Skeletal muscle satellite cell (primary cell): Measurements from ENCODE around the gene CHN1.
A peak's percentile ranks its signal among the peaks of the same experiment; 100 is the strongest.

Experiments
- H3K27me3 ChIP-seq: 2 replicates; pipeline ENCODE4 v1.7.0; 2013; ENCODE audit warnings: low read length; ENCODE audit not compliant: control insufficient read depth, insufficient read depth
- H3K36me3 ChIP-seq: 2 replicates; pipeline ENCODE4 v1.7.0; 2013; ENCODE audit warnings: mild to moderate bottlenecking, control low read depth, low read length; ENCODE audit not compliant: insufficient read depth
- H3K4me1 ChIP-seq: 2 replicates; pipeline ENCODE4 v1.7.0; 2013; ENCODE audit warnings: low read length; ENCODE audit not compliant: control insufficient read depth, insufficient read depth
- H3K4me2 ChIP-seq: 2 replicates; pipeline ENCODE4 v1.7.0; 2013; ENCODE audit warnings: mild to moderate bottlenecking, low read length
- H3K4me3 ChIP-seq: 2 replicates; pipeline ENCODE4 v1.7.0; 2013; ENCODE audit warnings: low read length
- H3K9ac ChIP-seq: 2 replicates; pipeline ENCODE4 v1.7.0; 2013; ENCODE audit warnings: mild to moderate bottlenecking, low read depth, low read length, moderate library complexity
- H3K9me3 ChIP-seq: replicated peaks from 2 replicates; pipeline ENCODE4 v1.7.0; 2013; ENCODE audit warnings: mild to moderate bottlenecking, control low read depth, low read length

The CHN1 gene

GRCh38 chr2:174969091-174969734, 36.0 kb downstream of the CHN1 start:
- Histone ChIP-seq H3K27me3 (no peaks in the 10 kb centered on the region), H3K9me3 (no peaks in the 10 kb centered on the region), H3K4me2 (no peak overlapping the region), H3K4me3 (no peak overlapping the region), H3K36me3 (no peaks in the 10 kb centered on the region), H3K4me1 (peaks cover 60% of the 10 kb centered on the region), H3K9ac (peak overlapping the region; percentile 7)

GRCh38 chr2:174967691-174968260, 37.4 kb downstream of the CHN1 start:
- Histone ChIP-seq H3K4me3 (no peak overlapping the region), H3K4me1 (peaks cover 51% of the 10 kb centered on the region), H3K9ac (no peak overlapping the region), H3K9me3 (no peaks in the 10 kb centered on the region), H3K4me2 (no peak overlapping the region), H3K27me3 (no peaks in the 10 kb centered on the region), H3K36me3 (no peaks in the 10 kb centered on the region)

GRCh38 chr2:174967086-174967485, 38.1 kb downstream of the CHN1 start:
- Histone ChIP-seq H3K27me3 (no peaks in the 10 kb centered on the region), H3K4me1 (peaks cover 44% of the 10 kb centered on the region), H3K4me3 (no peak overlapping the region), H3K4me2 (no peak overlapping the region), H3K9me3 (no peaks in the 10 kb centered on the region), H3K9ac (no peak overlapping the region), H3K36me3 (no peaks in the 10 kb centered on the region)

- H3K4me3 ChIP-seq = peak overlapping the region; percentile 52
- peak overlapping the region; percentile 75 for H3K4me2 ChIP-seq
- H3K9me3 ChIP-seq = no peaks in the 10 kb centered on the region
- H3K36me3 ChIP-seq = no peaks in the 10 kb centered on the region
- no peaks in the 10 kb centered on the region for H3K27me3 ChIP-seq
- peak overlapping the region; percentile 63 for H3K9ac ChIP-seq
- H3K4me1 ChIP-seq = peaks cover 35% of the 10 kb centered on the region
These were observed 39.0 kb downstream of the CHN1 start for GRCh38 chr2:174965992-174966744.

GRCh38 chr2:174965551-174965950, 39.6 kb downstream of the CHN1 start:
- H3K4me3 ChIP-seq = peak overlapping the region; percentile 52
- no peaks in the 10 kb centered on the region for H3K9me3 ChIP-seq
- no peaks in the 10 kb centered on the region for H3K36me3 ChIP-seq
- peaks cover 33% of the 10 kb centered on the region for H3K4me1 ChIP-seq
- H3K27me3 ChIP-seq = no peaks in the 10 kb centered on the region
- H3K4me2 ChIP-seq = peak overlapping the region; percentile 75
- H3K9ac ChIP-seq = peak overlapping the region; percentile 63

GRCh38 chr2:174964404-174964803, 40.8 kb downstream of the CHN1 start:
- Histone ChIP-seq H3K27me3 (no peaks in the 10 kb centered on the region), H3K9me3 (no peaks in the 10 kb centered on the region), H3K9ac (peak overlapping the region; percentile 10), H3K4me3 (no peak overlapping the region), H3K4me2 (no peak overlapping the region), H3K36me3 (no peaks in the 10 kb centered on the region), H3K4me1 (peaks cover 23% of the 10 kb centered on the region)

- Histone ChIP-seq H3K4me1 (peaks cover 21% of the 10 kb centered on the region), H3K9me3 (no peaks in the 10 kb centered on the region), H3K27me3 (no peaks in the 10 kb centered on the region), H3K36me3 (no peaks in the 10 kb centered on the region), H3K9ac (peak overlapping the region; percentile 10), H3K4me3 (no peak overlapping the region), H3K4me2 (no peak overlapping the region)
These were observed 41.5 kb downstream of the CHN1 start for GRCh38 chr2:174963437-174964400.

- H3K36me3 ChIP-seq = no peaks in the 10 kb centered on the region
- no peak overlapping the region for H3K9ac ChIP-seq
- no peaks in the 10 kb centered on the region for H3K4me1 ChIP-seq
- H3K4me2 ChIP-seq = no peak overlapping the region
- H3K27me3 ChIP-seq = no peaks in the 10 kb centered on the region
- no peaks in the 10 kb centered on the region for H3K9me3 ChIP-seq
- H3K4me3 ChIP-seq = no peak overlapping the region
These were observed 45.4 kb downstream of the CHN1 start for GRCh38 chr2:174959787-174960186.

- H3K9ac ChIP-seq = no peak overlapping the region
- no peaks in the 10 kb centered on the region for H3K36me3 ChIP-seq
- H3K4me2 ChIP-seq = no peak overlapping the region
- no peak overlapping the region for H3K4me3 ChIP-seq
- H3K9me3 ChIP-seq = no peaks in the 10 kb centered on the region
- no peaks in the 10 kb centered on the region for H3K27me3 ChIP-seq
- peaks cover 3% of the 10 kb centered on the region for H3K4me1 ChIP-seq
These were observed 48.1 kb downstream of the CHN1 start for GRCh38 chr2:174957050-174957449.

GRCh38 chr2:174952607-174953006, 52.6 kb downstream of the CHN1 start:
- no peak overlapping the region for H3K4me3 ChIP-seq
- no peaks in the 10 kb centered on the region for H3K36me3 ChIP-seq
- no peaks in the 10 kb centered on the region for H3K9me3 ChIP-seq
- no peaks in the 10 kb centered on the region for H3K27me3 ChIP-seq
- no peak overlapping the region for H3K9ac ChIP-seq
- no peak overlapping the region for H3K4me2 ChIP-seq
- H3K4me1 ChIP-seq = peaks cover 16% of the 10 kb centered on the region

- Histone ChIP-seq H3K4me3 (no peak overlapping the region), H3K9me3 (no peaks in the 10 kb centered on the region), H3K4me2 (peak overlapping the region; percentile 16), H3K9ac (no peak overlapping the region), H3K27me3 (no peaks in the 10 kb centered on the region), H3K4me1 (peaks cover 16% of the 10 kb centered on the region), H3K36me3 (no peaks in the 10 kb centered on the region)
These were observed 53.4 kb downstream of the CHN1 start for GRCh38 chr2:174951745-174952144.
